HEK293 (cell line): ENCODE data around the gene ZSCAN30.

Source experiments
- CTCF ChIA-PET: fragments of 350-600 bp; formaldehyde crosslinking; extraction: SDS; loops from one replicate; lab custom pipeline; 2021; ENCODE audit warnings: antibody characterized with exemption; lab: Yijun Ruan, JAX
- POLR2A ChIA-PET: fragments of 300-600 bp; formaldehyde crosslinking; extraction: SDS; loops from one replicate; lab custom pipeline; 2020; ENCODE audit warnings: antibody characterized with exemption, inconsistent platforms; lab: Yijun Ruan, JAX
- H3K27ac ChIP-seq: fragments of 200-500 bp; sonication (Bioruptor generic); 2 replicates; pipeline ENCODE4 v1.5.1; 2014; ENCODE audit warnings: low read depth, low read length, control low read depth, inconsistent platforms; ENCODE audit errors: extremely low read depth
- H3K36me3 ChIP-seq, 2 experiments: fragments of 200-500 bp in 1 of 2; sonication (Bioruptor generic) in 1 of 2; 1 replicate in 1 of 2; 2 replicates in 1 of 2; pipeline ENCODE4 v1.5.1; 2014 to 2017; ENCODE audit warnings: inconsistent platforms in 2 of 2, low read length in 2 of 2; ENCODE audit not compliant: control insufficient read depth in 2 of 2, insufficient read depth in 1 of 2
- H3K4me1 ChIP-seq: fragments of 200-500 bp; sonication (Bioruptor generic); 2 replicates; pipeline ENCODE4 v1.5.1; 2014; ENCODE audit warnings: mild to moderate bottlenecking, low read length, inconsistent platforms; ENCODE audit not compliant: control insufficient read depth, insufficient read depth
- H3K4me3 ChIP-seq: 2 replicates; pipeline ENCODE4 v1.5.1; 2011; ENCODE audit warnings: low read depth, mild to moderate bottlenecking, control low read depth, low read length, moderate library complexity
- H3K9me3 ChIP-seq: fragments of 200-500 bp; sonication (Bioruptor generic); 2 replicates; pipeline ENCODE4 v1.5.1; 2014; ENCODE audit warnings: low read depth, low read length, inconsistent platforms; ENCODE audit not compliant: control insufficient read depth, insufficient read depth
- KLF1 ChIP-seq: fragments of 450-650 bp; formaldehyde crosslinking; IDR thresholded peaks from 2 replicates; pipeline ENCODE4 v1.5.1; 2016; ENCODE audit warnings: missing biosample characterization, missing genetic modification characterization
- WT1 ChIP-seq: fragments of 450-650 bp; formaldehyde crosslinking; IDR thresholded peaks from 2 replicates; pipeline ENCODE4 v1.5.1; 2016; ENCODE audit warnings: missing biosample characterization, missing genetic modification characterization
- ZBTB17 ChIP-seq: fragments of 450-650 bp; formaldehyde crosslinking; IDR thresholded peaks from 2 replicates; pipeline ENCODE4 v1.5.1; 2016; ENCODE audit warnings: missing biosample characterization, missing genetic modification characterization
- ZBTB8A ChIP-seq: fragments of 450-650 bp; formaldehyde crosslinking; IDR thresholded peaks from 2 replicates; pipeline ENCODE4 v1.5.1; 2016; ENCODE audit warnings: missing biosample characterization, missing genetic modification characterization
- ZFP37 ChIP-seq: fragments of 450-650 bp; formaldehyde crosslinking; IDR thresholded peaks from 2 replicates; pipeline ENCODE4 v1.5.1; 2016; ENCODE audit warnings: missing biosample characterization, missing genetic modification characterization
- ZIC2 ChIP-seq: fragments of 450-650 bp; formaldehyde crosslinking; IDR thresholded peaks from 2 replicates; pipeline ENCODE4 v1.5.1; 2016; ENCODE audit warnings: missing biosample characterization, missing genetic modification characterization
- ZNF175 ChIP-seq: fragments of 450-650 bp; formaldehyde crosslinking; IDR thresholded peaks from 2 replicates; pipeline ENCODE4 v1.5.1; 2016; ENCODE audit warnings: missing biosample characterization, missing genetic modification characterization
- ZNF529 ChIP-seq: fragments of 450-650 bp; formaldehyde crosslinking; IDR thresholded peaks from 2 replicates; pipeline ENCODE4 v1.5.1; 2017; ENCODE audit warnings: missing genetic modification characterization, missing biosample characterization; ENCODE audit not compliant: insufficient replicate concordance
- ZNF571 ChIP-seq: fragments of 450-650 bp; formaldehyde crosslinking; IDR thresholded peaks from 2 replicates; pipeline ENCODE4 v1.5.0; 2017; ENCODE audit warnings: missing biosample characterization, missing genetic modification characterization
- ZNF621 ChIP-seq: fragments of 450-650 bp; formaldehyde crosslinking; IDR thresholded peaks from 2 replicates; pipeline ENCODE4 v1.5.1; 2017; ENCODE audit warnings: missing biosample characterization, missing genetic modification characterization
- ZNF707 ChIP-seq: fragments of 450-650 bp; formaldehyde crosslinking; IDR thresholded peaks from 2 replicates; pipeline ENCODE4 v1.5.1; 2016; ENCODE audit warnings: missing biosample characterization, missing genetic modification characterization
- ZNF792 ChIP-seq: fragments of 450-650 bp; formaldehyde crosslinking; IDR thresholded peaks from 2 replicates; pipeline ENCODE4 v1.5.1; 2016; ENCODE audit warnings: missing biosample characterization, missing genetic modification characterization
- TF ChIP-seq, protein P1 (sequence below): fragments of 450-650 bp; formaldehyde crosslinking; IDR thresholded peaks from 2 replicates; pipeline ENCODE4 v1.5.1; 2016; ENCODE audit warnings: missing biosample characterization, missing genetic modification characterization
- TF ChIP-seq, protein P2 (sequence below): fragments of 450-650 bp; formaldehyde crosslinking; IDR thresholded peaks from 2 replicates; pipeline ENCODE4 v1.5.1; 2016; ENCODE audit warnings: missing biosample characterization, missing genetic modification characterization
- TF ChIP-seq, protein P3 (sequence below): fragments of 450-650 bp; formaldehyde crosslinking; IDR thresholded peaks from 2 replicates; pipeline ENCODE4 v1.5.0; 2017; ENCODE audit warnings: missing biosample characterization, missing genetic modification characterization, borderline replicate concordance
- TF ChIP-seq, protein P4 (sequence below): fragments of 450-650 bp; formaldehyde crosslinking; IDR thresholded peaks from 2 replicates; pipeline ENCODE4 v1.5.1; 2017; ENCODE audit warnings: missing biosample characterization, missing genetic modification characterization
- TF ChIP-seq, protein P5 (sequence below): fragments of 450-650 bp; formaldehyde crosslinking; IDR thresholded peaks from 2 replicates; pipeline ENCODE4 v1.5.1; 2017; ENCODE audit warnings: missing biosample characterization, missing genetic modification characterization
- TF ChIP-seq, protein P6 (sequence below): fragments of 450-650 bp; formaldehyde crosslinking; IDR thresholded peaks from 2 replicates; pipeline ENCODE4 v1.5.1; 2016; ENCODE audit warnings: missing biosample characterization, missing genetic modification characterization

ZSCAN30 gene

DNA sequence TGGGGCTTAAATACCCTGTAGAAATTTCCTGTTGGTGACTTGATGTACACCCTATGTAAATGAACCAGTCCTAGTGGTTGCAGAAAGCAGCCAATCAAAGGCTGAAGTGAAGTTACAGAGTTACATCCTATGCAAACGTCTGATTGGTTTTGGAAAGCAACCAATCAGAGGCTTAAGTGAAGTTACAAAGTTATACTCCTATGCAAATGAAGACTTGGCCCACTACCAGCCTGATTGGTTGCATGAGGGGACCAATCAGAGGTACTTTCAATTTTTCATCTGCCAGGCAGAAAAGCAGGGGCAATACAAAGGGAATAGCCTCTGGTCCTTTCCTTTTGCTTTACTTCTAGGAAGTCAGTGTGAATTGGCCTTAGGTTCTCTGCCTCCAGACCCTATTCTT, 62.8 kb downstream of the ZSCAN30 start (continued):
- TF ChIP-seq, protein P1, sequence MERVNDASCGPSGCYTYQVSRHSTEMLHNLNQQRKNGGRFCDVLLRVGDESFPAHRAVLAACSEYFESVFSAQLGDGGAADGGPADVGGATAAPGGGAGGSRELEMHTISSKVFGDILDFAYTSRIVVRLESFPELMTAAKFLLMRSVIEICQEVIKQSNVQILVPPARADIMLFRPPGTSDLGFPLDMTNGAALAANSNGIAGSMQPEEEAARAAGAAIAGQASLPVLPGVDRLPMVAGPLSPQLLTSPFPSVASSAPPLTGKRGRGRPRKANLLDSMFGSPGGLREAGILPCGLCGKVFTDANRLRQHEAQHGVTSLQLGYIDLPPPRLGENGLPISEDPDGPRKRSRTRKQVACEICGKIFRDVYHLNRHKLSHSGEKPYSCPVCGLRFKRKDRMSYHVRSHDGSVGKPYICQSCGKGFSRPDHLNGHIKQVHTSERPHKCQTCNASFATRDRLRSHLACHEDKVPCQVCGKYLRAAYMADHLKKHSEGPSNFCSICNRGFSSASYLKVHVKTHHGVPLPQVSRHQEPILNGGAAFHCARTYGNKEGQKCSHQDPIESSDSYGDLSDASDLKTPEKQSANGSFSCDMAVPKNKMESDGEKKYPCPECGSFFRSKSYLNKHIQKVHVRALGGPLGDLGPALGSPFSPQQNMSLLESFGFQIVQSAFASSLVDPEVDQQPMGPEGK: no peak

DNA sequence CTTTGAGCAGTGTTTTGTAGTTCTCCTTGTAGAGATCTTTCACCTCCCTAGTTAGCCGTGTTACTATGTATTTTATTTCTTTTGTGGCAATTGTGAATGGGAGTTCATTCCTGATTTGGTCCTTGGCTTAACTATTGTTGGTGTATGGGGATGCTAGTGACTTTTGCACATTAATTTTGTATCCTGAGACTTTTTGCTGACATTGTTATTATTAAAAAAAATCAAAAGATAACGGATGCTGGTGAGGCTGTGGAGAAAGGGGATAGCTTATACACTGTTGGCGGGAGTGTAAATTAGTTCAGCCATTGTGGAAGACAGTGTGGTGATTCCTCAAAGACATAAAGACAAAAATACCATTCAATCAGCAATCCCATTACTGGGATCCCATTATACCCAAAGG, 66.2 kb downstream of the ZSCAN30 start:
- Histone ChIP-seq H3K27ac (no peak overlapping the region), H3K9me3 (no peaks in the 10 kb centered on the region), H3K36me3 (no peaks in the 10 kb centered on the region), H3K4me3 (no peak overlapping the region), H3K4me1 (no peaks in the 10 kb centered on the region)
- POLR2A ChIA-PET: no interaction called here
- TF ChIP-seq, protein P2, sequence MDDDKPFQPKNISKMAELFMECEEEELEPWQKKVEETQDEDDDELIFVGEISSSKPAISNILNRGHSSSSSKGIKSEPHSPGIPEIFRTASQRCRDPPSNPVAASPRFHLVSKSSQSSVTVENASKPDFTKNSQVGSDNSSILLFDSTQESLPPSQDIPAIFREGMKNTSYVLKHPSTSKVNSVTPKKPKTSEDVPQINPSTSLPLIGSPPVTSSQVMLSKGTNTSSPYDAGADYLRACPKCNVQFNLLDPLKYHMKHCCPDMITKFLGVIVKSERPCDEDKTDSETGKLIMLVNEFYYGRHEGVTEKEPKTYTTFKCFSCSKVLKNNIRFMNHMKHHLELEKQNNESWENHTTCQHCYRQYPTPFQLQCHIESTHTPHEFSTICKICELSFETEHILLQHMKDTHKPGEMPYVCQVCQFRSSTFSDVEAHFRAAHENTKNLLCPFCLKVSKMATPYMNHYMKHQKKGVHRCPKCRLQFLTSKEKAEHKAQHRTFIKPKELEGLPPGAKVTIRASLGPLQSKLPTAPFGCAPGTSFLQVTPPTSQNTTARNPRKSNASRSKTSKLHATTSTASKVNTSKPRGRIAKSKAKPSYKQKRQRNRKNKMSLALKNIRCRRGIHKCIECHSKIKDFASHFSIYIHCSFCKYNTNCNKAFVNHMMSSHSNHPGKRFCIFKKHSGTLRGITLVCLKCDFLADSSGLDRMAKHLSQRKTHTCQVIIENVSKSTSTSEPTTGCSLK (tag by site-specific recombination): no peak
- TF ChIP-seq, protein P3, sequence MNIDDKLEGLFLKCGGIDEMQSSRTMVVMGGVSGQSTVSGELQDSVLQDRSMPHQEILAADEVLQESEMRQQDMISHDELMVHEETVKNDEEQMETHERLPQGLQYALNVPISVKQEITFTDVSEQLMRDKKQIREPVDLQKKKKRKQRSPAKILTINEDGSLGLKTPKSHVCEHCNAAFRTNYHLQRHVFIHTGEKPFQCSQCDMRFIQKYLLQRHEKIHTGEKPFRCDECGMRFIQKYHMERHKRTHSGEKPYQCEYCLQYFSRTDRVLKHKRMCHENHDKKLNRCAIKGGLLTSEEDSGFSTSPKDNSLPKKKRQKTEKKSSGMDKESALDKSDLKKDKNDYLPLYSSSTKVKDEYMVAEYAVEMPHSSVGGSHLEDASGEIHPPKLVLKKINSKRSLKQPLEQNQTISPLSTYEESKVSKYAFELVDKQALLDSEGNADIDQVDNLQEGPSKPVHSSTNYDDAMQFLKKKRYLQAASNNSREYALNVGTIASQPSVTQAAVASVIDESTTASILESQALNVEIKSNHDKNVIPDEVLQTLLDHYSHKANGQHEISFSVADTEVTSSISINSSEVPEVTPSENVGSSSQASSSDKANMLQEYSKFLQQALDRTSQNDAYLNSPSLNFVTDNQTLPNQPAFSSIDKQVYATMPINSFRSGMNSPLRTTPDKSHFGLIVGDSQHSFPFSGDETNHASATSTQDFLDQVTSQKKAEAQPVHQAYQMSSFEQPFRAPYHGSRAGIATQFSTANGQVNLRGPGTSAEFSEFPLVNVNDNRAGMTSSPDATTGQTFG (tag by site-specific recombination): no peak
- TF ChIP-seq ZBTB8A (tag by site-specific recombination): no peak
- no peak for TF ChIP-seq ZFP37
- TF ChIP-seq KLF1: no peak
- no peak for TF ChIP-seq ZNF571 (tag by site-specific recombination)
- TF ChIP-seq WT1 (tag by site-specific recombination): no peak
- no peak for TF ChIP-seq ZIC2 (tag by site-specific recombination)
- no peak for TF ChIP-seq ZNF621
- no peak for TF ChIP-seq ZNF529 (tag by site-specific recombination)
- no peak for TF ChIP-seq ZNF792 (tag by site-specific recombination)
- TF ChIP-seq, protein P4, sequence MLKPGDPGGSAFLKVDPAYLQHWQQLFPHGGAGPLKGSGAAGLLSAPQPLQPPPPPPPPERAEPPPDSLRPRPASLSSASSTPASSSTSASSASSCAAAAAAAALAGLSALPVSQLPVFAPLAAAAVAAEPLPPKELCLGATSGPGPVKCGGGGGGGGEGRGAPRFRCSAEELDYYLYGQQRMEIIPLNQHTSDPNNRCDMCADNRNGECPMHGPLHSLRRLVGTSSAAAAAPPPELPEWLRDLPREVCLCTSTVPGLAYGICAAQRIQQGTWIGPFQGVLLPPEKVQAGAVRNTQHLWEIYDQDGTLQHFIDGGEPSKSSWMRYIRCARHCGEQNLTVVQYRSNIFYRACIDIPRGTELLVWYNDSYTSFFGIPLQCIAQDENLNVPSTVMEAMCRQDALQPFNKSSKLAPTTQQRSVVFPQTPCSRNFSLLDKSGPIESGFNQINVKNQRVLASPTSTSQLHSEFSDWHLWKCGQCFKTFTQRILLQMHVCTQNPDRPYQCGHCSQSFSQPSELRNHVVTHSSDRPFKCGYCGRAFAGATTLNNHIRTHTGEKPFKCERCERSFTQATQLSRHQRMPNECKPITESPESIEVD (tag by site-specific recombination): no peak
- TF ChIP-seq, protein P5, sequence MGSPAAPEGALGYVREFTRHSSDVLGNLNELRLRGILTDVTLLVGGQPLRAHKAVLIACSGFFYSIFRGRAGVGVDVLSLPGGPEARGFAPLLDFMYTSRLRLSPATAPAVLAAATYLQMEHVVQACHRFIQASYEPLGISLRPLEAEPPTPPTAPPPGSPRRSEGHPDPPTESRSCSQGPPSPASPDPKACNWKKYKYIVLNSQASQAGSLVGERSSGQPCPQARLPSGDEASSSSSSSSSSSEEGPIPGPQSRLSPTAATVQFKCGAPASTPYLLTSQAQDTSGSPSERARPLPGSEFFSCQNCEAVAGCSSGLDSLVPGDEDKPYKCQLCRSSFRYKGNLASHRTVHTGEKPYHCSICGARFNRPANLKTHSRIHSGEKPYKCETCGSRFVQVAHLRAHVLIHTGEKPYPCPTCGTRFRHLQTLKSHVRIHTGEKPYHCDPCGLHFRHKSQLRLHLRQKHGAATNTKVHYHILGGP: no peak
- no peak for TF ChIP-seq ZNF175
- TF ChIP-seq, protein P6, sequence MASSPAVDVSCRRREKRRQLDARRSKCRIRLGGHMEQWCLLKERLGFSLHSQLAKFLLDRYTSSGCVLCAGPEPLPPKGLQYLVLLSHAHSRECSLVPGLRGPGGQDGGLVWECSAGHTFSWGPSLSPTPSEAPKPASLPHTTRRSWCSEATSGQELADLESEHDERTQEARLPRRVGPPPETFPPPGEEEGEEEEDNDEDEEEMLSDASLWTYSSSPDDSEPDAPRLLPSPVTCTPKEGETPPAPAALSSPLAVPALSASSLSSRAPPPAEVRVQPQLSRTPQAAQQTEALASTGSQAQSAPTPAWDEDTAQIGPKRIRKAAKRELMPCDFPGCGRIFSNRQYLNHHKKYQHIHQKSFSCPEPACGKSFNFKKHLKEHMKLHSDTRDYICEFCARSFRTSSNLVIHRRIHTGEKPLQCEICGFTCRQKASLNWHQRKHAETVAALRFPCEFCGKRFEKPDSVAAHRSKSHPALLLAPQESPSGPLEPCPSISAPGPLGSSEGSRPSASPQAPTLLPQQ (tag by site-specific recombination): no peak
- TF ChIP-seq ZBTB17 (tag by site-specific recombination): no peak
- no peak for TF ChIP-seq ZNF707 (tag by site-specific recombination)
- CTCF ChIA-PET: no interaction called here
